HT-29 (cell line): ENCODE data around the gene ATRN. TPM values are rescaled to one million over a fixed set of nuclear protein-coding genes. Genes with fewer than 3 reads are reported as not detected.
A peak's percentile ranks its signal among the peaks of the same experiment; 100 is the strongest.

ENCODE experiments used
- DNase-seq: peaks from one replicate; pipeline ENCODE4 v3.0.0-alpha.2; 2015; ENCODE audit warnings: low spot score
- total RNA-seq: library from RNA; depleted of rRNA; stranded (reverse); fragments of >200 nt; shearing (Covaris generic); gene quantifications from 2 replicates; pipeline ENCODE4 v1.2.3, GENCODE V29; 2014

ATRN gene
- total RNA-seq, 1 experiment from 2014 or later = 3.3 TPM

DNA sequence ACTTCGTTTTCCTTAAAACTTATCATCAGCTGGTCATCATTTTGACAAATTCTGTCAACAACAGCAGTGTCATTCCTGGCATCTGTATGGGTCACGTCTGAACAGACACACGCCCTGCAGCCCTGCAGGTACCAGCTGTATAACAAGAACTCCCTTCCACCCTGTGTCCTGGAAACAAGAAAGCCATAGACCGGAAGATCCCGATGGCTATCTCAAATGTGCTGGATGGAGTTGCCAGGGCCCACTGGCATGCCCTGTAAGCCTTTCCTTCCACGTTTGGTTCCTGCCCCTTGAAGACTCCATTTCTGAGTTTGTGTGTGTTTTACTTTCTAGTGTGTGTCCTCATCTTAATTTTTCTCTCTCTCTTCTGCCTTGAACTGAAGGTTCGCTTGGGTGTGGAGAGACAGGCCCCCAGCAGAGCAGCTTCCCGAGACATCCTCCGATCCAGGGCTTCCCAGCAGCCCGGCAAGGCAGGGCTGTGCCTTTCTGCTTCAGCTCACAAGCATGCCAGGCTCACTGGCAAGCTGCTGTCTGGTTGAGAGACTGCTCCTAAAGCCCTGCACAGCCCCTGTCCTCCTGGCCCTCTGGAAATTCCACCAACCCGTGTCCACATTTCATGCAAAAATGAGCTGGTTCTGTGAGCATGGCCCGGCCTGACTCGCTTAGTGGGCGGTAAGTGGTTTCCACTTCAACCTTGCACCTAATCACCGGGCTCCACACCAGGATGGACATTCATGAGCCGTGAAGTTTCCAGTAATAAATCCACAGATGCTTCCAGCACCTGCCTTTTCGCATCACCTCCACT, 183.7 kb downstream of the ATRN start:
- no peak for DNase-seq

DNA sequence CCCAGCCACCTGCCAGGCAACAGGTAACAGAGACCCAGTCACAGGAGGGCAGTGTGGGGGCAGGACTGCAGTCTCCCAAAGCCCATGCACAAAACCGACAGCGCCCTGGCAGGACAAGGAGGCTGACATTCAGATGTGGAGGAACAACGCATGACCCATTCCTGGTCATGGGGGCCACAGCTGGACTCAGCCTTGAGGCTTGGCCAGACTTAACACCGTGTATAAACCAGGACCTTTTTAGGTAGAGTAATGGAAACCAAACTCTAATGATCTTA, 184.2 kb downstream of the ATRN start:
- DNase-seq = no peak

DNA sequence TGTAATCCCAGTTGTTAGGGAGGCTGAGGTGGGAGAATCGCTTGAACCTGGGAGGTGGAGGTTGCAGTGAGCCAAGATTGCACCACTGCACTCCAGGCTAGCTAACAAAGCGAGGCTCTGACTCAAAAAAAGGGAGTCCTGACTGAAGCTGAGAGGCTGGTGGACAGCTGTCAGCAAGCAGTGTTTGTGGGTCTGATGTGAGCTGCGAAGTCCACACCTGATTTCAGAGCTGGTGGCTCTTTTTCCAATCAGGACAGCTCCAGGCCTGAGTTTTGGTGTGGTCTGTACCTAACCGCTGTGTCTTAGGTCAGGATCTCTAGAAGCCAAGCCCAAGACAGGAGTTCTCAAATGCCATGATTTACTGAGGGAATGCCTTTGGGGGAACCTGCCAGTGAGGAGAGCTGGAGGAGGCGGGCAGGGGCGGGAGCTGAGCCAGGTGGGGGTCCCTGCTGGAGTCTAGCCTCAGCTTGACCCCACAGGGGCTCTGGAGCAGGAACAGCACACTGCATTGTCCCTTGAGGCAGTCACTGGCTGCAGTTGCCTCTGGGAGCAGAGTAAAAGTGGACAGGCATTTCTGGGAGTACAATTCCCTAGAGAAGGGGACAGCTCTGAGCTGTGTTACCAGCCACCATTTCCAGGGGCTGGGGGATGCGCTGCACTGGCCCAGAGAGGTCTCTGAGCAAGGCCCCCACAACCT, 187.3 kb downstream of the ATRN start:
- DNase-seq = no peak

DNA sequence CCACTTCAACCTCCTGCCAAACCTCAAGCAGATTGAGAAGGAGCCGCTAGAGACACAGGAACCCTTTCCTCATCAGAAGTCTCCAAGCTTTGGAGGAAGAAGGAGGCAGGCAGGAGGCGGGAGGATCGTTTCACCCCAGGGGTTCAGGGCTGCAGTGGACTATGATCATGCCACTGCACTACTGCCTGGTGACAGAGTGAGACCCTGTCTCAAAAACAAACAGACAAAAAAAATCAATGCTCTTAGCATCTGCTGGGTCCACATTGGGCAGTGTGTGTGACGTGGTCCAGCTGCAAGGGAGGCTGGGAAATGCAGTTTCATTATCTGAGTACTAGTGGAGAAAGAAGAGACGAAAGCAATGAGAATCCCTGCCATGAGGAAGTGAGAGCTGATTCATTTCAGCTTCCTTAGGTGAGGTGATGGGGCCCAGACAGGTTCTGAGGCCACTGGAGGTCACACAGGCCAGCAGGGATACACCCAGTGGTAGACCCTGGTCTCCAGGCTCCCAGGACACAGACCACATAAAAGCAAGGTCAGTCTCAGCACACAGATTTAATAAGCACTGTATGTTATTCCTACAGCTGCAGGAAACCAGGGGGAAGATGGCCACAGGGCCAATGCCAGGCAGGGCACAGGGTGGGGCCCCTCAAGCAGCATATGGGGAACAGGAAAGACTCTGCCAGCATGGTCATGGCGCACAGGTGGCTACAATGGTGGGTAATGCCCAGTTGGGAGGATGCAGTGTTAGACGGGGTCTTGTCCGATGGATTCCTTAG, 188.1 kb downstream of the ATRN start:
- no peak for DNase-seq

DNA sequence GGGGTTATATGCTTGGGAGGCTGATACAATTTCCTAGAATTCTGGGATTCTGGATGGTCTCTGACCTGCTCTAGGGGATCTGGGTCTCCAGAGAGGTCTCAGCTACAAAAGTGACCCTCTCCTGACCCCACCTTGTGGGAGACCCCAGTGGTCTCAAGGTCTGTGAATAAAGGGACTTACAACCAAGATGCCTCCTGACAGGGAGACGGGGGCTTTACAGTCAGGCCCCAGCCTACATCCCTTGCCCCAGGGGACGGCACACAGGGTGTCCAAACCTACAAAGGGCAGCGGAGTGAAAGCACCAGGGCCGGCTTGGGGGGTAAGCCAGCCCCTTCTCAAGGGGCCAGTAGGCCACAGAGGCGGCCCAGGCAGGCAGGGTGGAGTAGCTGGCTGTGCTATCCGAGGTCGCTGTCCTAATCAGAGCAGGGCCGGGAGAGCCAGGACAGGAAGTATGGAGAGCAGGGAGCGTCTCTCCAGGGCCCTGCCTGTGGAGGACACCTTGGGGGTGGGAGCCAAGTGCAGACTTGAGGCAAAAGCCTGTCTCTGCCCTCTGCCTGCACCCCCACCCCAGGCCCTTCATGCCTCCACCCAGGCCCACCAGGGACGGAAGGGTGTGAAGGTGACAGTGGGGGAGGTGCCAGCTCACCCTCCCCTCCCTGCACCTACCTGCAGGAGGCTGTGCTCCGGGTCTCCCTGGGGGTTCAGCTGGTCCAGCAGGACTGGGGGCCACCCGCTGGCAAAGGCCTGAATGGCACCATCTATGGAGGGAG, 188.9 kb downstream of the ATRN start:
- DNase-seq = no peak

DNA sequence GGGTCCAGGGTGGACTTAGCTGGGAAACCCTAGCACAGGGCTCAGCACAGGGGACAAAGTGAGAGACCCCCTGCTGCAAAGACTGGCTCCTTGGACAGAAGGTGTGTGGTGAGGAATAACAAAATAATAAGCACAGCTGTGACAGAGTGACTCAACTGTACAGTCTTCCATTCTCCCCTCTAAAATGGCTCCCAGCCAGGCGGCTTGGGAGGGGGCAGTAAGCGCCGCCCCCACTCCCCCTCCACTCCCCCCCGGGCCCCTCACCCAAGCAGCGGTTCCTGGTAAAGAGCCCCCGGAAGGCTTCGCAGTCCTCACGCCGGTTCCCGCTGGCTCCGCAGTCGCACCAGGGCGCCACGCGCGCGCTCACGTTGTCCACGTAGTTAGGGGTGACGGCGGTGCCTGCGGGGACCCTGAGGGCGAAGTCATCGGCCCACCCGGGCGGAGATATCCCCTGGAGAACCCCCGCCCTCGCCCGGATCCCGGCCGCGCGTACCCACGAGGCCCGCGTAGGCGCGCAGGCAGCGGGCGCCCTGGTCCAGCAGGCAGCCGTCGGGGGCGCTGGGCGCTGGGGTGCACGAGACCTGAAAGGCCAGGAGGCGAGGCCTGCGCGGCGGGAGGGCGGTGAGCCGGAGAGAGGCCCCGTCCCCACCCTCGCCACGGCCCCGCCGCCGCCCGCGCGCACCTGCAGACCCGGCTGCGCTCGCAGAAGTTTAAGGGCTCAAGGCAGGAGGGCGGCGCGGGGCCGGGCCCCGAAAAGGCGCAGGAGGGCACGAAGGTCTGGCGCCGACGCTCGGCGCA, 189.6 kb downstream of the ATRN start:
- no peak for DNase-seq

DNA sequence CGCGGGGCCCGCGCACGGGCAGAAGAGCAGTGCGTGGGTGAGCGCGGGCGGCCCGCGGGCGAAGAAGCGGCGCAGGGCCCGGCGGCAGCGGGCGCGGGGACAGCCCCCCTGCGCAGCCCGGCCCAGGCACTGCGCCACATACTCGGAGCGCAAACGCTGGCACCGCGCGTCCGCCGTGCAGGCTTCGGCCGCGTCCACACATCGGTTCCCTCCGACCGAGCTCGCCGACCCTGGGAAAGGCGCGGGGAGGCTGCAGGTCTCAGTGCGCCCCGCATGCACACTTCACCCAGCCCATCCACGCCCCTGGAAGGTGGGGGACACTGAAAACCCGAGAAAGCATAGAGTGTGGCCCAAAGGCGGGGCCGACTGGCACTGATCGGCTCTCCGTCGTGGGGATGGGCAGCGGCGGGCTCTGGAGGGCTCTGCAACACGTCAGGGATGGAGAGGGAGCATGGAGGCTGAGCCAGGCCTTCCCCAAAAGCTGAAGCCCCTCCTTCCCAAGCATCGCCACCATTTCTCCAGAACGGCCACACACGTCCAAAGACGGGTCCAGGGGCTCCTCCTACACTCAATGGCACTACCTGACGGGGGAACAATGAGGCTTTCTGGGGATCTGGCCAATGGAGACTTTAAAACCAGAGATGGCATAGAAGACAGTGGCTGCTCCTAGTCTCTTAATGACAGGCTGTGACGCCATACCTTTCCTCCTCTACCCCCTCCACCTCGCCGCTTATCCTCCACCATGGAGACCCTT, 190.4 kb downstream of the ATRN start:
- no peak for DNase-seq

DNA sequence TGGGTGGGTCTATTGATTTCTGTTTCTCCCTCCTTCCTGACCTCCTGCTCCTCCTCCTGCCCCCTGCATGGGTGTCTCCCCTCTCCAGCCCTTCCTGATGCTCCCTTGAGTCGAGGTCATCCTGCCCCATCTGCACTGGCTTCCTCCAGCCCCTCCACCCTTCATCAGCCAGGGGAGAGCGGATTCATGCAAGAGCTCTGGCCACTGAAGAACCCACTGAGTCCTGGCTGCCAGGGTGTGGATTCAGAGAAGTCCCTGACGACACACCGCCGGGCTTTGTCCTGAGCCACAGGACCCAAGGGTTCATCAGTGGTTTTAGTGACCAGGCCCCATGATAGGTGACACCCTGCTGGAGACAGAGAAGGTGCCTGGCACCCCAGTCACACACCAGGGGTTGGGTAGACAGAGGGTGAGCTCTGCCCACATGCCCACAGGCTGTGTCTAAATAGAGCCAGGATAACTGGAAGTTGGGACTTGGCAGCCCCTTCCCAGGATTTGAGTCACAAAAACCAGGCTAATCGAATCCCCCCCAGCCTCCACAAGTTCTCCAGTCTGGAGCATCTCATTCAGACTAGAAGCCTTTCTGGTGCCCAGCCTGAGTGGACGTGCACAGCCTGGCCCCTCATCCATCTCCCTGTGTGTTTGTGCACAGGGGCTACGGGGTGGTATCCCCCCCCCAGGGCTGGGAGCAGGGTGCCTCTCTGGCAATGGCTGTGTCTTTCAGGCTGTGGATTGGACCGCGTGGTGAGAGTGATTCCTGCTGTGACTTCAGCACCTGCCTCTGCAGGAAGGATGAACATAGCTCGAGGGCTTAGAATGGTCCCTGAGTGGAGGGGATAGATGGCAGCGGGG, 191.2 kb downstream of the ATRN start:
- no peak for DNase-seq

DNA sequence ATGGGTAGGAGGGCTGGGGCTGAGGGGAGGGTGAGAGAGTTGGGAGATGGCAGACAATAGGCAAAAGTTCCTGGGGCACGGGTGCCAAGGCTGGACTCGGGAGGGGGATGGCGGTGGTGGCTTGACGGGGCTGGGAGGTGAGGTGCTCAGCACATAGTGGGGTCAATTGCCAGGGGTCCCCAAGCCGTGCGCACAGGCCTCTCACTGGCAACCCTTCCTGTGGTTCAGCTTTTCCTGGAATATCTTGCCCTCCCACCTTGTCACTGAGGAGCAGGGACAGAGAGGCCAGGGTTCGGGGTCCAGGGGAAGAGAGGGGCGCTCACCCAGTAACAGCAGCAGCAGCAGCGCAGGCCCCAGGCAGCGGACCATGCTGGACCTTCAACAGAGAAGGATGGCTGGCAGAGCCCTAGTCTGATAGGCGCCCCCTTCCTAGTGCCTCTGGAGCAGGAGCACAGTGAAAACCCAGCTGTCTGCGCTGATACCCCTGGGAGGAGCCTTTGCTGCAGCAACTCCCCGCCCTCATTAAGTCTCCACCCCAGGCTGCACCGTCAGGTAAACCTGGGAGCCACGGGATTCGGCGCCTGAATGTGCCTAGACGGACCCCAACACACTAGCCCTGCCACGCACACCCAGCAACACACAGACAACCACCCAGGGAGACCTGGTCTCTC, 192.3 kb downstream of the ATRN start, which contains the start of gene GFRA4:
Gene GFRA4, minus strand, starts transcription at position 369 of the 671 bp plus-strand sequence. Its CDS starts 0 bp downstream, at position 369.
- no peak for DNase-seq

DNA sequence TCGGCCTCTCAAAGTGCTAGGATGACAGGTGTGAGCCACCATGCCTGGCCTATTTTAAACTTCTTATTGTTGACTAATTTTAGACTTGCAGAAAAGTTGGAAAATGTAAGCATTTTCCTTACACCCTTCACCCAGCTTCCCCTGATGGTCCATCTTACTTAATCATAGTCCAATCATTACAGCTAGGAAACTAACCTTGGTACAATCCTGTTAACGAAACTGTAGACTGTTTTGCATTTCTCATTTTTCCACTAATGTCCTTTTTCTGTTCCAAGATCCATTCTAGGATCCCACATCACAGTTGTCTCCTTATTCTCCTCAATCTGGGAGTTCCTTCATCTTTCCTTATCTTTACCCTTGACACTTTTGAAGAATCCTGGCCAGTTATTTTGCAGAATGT, 193.0 kb downstream of the ATRN start:
- DNase-seq = no peak

DNA sequence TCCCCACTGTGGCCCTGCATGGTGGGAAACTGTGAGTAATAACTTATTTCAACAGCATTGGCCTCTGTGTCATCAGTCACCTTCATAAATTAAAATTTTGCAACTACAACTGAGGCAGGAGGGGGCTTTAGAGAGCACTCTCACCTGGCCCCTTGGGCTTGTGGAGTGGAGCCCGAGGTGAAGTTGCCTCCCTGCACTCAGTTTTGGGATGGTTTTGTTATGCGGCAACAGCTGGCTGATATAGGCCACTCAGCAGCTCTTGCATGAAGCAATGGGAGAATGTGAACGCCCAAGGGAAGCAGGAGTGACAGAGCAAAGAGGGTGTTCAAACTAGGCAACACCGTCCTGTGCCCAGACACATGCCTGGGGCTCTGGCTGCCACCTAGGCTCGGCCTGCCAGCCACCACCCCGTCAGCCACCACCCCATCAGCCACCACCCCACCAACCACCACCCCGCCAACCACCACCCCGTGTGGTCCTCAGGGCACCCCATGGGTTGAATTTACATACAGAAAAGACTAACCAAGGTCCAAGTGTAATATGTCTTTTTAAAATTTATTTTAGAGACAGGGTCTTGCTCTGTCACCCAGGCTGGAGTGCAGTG, 196.7 kb downstream of the ATRN start:
- DNase-seq = no peak

DNA sequence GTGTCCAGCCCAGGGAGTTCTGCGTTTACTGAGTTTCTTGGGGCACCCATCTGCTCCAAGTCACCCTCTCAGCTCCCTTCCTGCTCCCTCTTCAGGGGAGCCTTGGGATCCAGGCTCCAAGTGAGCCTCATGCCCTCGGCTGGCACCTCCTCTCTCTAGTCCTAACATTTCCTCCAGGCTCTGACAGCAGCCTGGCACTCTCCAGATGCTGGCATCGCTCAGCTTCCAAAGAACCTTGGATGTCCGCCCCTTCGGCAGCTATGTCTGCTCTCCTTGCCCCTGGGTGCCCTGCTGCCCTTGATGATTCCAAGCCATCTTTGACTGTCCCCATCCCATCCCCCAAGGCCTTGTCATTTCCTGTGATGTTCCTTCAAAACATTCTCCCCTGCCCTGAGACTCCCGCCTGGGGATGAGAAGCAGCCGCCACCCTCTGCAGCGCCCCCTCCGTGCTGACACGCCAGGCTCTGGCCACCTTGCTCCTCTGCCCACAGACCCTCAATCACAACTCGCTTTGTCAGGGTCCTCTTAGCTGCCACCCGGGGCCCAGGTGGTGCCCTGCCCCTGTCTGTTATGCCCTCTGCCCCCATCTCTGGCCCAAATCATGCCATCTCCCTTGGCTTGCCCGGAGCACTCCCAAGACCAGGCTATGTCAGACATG, 199.0 kb downstream of the ATRN start:
- no peak for DNase-seq

DNA sequence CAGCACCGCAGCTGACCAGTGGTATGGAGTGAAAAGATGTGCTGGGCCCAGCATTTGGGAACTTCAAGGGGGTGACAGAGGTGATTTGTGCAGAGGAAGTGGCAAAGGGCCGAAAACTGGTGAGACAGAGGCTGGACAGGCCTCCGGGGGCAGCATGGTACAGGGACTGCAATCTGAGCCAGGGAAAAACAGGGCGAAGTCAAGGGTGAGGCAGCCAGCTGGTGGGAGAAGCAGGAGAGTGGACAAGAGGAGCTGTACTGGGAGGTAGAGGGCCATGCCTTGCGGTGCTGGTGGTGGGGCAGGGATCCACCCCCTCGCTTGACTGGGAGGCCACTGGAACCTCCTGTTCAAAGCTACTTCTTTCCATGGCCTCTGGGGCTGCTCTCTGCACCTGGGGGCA, 199.7 kb downstream of the ATRN start:
- DNase-seq = peak; percentile 25

DNA sequence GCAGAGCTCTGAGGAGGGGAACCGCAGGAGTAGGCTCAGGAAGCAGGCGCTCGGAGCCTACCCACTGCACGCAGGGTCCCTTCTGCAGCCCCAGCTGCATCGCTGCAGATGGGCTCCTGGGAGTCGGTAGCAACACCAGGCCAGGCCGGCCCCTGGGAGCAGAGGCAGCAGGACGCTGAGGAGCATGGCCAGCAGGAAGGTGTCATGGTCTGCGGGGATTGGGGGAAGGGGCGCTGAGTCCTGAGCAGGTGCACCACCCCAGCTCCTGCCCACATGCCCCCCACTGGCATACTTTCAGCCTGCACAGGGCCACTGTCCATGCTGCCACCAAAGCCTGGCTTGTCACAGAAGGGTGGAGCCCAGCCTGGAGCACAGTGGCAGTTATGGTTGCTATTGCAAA, 200.1 kb downstream of the ATRN start:
- DNase-seq = no peak

DNA sequence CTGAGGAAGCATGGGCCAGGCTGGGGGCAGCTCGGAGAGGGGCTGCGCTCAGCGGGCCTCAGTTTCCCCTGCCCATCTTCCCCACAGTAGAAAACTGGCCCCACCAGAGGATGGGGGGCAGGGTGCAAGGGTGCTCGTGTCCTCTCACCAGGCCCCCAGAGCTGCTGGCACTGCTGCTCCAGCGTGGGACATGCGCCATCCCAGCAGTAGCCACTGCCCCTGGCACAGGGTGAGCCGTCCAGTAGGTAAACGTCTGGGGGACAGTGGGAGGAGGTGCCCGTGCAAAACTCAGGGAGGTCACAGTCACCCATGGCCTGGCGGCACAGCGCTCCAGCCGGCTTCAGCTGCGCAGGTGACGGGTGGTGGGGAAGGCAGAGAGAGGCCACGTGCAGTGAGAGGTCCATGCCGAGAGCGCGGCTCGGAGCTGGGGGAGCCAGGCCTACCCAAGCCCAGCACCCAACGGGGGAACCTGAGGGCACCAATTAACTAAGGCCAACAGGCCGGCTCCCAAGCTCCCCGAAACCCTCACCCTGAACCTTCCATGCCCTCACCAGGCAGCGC, 201.2 kb downstream of the ATRN start:
- no peak for DNase-seq

DNA sequence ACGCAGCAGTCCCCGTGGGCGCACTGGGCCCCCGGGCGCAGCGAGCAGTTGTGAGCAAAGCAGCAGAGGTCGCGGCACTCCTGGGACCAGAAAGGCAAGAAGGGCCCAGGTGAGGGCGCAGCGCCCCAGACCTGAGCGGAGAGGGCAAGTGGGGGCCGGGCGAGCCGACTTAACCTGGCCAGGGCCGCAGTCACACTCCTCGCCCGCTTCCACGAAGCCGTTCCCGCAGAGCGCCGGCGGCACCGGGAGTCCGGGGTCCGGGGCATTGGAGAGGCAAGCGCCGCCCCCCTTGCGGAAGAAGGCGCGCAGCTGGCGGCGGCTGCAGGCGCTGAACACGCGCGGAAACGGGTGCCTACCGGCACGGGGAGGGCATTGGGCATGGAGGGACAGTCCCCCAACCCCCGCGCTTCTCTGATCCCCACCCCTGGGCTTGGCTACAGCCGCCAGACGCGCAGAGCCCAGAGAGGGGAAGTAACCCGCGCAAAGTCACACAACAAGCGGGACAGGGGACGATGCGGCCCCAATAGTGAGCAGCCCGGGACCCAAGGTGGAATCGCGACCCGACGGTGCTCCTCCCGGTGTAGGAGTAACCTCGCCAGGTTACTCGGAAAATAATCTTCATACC, 201.8 kb downstream of the ATRN start:
- no peak for DNase-seq
